GM06990 (cell line): ENCODE measurements around the gene FBXO46.

Experiments used
- DNase-seq: peaks from one replicate; pipeline ENCODE4 v3.0.0-alpha.2; 2011; ENCODE audit not compliant: insufficient read length; ENCODE audit errors: extremely low read depth
- H3K27me3 ChIP-seq: replicated peaks from 2 replicates; pipeline ENCODE4 v1.6.0; 2011; ENCODE audit warnings: low read length; ENCODE audit not compliant: control insufficient read depth, insufficient read depth
- H3K36me3 ChIP-seq: 2 replicates; pipeline ENCODE4 v1.5.1; 2011; ENCODE audit warnings: low read length; ENCODE audit not compliant: control insufficient read depth, insufficient read depth
- H3K4me3 ChIP-seq: replicated peaks from 2 replicates; pipeline ENCODE4 v1.5.1; 2011; ENCODE audit warnings: low read depth, mild to moderate bottlenecking, control low read depth, low read length
- TF ChIP-seq, protein P1 (sequence below): IDR thresholded peaks from 2 replicates; pipeline ENCODE4 v1.5.1; 2011; ENCODE audit warnings: low read length, control low read depth, mild to moderate bottlenecking, inconsistent platforms; ENCODE audit not compliant: insufficient read depth, poor library complexity, severe bottlenecking

Gene FBXO46

DNA sequence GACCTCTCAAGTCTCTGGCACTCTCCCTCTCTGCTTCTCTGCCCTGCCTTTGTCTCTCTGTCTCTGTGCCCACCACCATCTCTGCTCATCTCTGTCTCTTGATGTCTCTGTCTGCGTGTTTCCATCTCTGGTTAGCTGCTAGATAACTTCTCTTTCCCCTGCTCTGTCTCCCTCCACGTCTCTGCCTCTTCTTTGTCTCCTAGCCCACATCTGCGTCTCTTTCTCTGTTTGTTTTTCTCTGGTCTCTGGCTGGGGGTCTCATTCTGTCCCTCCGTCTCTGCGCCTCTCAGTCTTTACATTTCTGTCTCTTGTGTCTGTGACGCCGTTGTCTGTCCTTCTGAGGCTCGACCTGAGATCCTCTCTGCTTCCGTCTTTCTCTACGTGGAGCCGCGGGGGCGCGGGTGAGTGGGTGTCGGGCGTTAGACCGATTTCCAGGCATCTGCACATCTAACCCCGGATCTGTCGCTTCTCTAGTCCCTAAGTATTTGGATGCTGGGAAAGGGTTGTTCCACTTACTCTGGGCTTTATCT is 62.3 kb downstream of the FBXO46 start:
- peak overlapping the region; percentile 76 for H3K4me3 ChIP-seq
- TF ChIP-seq, protein P1, sequence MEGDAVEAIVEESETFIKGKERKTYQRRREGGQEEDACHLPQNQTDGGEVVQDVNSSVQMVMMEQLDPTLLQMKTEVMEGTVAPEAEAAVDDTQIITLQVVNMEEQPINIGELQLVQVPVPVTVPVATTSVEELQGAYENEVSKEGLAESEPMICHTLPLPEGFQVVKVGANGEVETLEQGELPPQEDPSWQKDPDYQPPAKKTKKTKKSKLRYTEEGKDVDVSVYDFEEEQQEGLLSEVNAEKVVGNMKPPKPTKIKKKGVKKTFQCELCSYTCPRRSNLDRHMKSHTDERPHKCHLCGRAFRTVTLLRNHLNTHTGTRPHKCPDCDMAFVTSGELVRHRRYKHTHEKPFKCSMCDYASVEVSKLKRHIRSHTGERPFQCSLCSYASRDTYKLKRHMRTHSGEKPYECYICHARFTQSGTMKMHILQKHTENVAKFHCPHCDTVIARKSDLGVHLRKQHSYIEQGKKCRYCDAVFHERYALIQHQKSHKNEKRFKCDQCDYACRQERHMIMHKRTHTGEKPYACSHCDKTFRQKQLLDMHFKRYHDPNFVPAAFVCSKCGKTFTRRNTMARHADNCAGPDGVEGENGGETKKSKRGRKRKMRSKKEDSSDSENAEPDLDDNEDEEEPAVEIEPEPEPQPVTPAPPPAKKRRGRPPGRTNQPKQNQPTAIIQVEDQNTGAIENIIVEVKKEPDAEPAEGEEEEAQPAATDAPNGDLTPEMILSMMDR = no peak
- H3K36me3 ChIP-seq = no peaks in the 10 kb centered on the region; the same call in 1 of the 2 replicates
- H3K27me3 ChIP-seq = no peaks in the 10 kb centered on the region
- no peak for DNase-seq

DNA sequence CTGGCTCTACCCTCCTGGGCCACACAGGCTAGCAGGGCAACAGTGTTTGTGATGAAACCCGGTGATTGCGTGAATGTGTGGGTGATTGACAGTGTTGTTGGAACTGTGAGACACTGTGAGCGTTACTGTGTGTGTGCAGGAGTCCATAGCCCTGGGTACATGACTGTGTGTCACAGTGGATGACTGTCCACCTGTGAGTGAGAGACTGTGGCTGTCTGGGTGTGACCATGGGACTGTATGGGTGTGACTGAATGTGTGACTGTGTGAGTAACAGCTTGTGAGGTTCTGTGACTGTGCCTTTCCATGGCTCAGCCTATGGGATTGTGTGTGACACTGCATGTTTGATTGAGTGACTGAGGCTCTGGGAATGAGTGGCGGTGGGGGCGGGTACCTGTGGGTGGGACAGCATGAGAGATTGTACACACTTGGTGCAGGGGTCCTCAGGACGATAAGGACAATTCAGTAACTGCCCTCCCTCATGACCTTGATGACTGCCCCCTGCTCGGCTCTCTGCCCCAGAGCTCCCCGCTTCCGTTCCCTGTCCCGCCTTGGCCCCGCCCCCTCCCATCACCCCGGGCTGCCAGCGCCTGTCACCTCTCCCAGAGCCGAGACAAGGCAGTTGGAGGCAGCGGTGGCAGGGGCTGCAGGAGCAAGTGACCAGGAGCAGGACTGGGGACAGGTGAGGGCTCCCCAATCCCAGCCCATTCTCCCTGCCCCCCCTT is 62.9 kb downstream of the FBXO46 start, which contains the start of gene GIPR:
GIPR (plus strand) TSS at position 602 of the 722 bp plus-strand sequence. CDS start 1,300 bp downstream, outside the sequence.
- no peaks in the 10 kb centered on the region for H3K36me3 ChIP-seq

DNA sequence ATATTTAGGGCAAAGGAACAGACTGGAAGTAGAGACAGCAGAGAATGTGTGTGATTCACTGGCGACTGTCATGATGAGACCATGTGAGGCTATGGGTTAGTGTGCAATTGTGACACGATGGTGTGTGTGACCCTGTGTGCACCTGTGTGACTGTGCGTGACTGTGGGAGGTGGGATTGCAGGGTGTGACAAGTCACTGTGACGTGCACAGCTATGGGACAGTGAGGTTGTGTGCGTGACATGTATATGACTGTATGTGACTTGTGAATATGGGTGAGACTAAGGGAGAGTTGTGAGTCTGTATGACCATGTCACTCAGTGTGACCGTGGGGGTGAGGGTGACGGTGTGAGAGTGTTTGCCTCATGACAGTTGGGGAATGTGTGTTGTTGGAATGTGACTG is 66.1 kb downstream of the FBXO46 start:
- no peak for DNase-seq
- TF ChIP-seq, protein P1 = no peak
- Histone ChIP-seq H3K27me3 (no peaks in the 10 kb centered on the region), H3K36me3 (no peaks in the 10 kb centered on the region), H3K4me3 (no peak overlapping the region)

More for the DNA sequence above, 62.9 kb downstream of the FBXO46 start, which contains the start of gene GIPR:
- TF ChIP-seq, protein P1 = no peak
- DNase-seq = peak; percentile 81
- peak within 1 kb of the TSS; percentile 76 for H3K4me3 ChIP-seq
- no peaks in the 10 kb centered on the region for H3K27me3 ChIP-seq

DNA sequence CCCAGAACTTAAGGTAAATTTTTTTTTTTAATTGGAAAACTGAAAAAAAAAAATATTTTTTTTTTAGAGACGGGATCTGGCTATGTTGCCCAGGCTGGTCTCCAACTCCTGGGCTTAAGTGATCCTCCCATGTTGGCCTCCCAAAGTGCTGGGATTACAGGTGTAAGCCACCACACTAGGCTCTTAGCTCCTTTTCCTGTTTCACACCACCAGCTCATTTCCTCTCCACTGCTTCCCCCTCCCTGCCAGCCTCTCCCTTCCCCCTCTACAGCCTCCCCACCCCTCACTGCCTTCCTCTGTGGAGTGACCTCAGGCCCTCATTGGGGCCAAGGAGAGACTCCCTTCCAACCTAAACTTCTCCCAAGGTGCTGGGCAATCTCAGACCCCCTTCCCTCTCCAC is 66.9 kb downstream of the FBXO46 start:
- DNase-seq = no peak
- Histone ChIP-seq H3K36me3 (no peaks in the 10 kb centered on the region), H3K4me3 (no peak overlapping the region), H3K27me3 (no peaks in the 10 kb centered on the region)
- TF ChIP-seq, protein P1 = no peak

DNA sequence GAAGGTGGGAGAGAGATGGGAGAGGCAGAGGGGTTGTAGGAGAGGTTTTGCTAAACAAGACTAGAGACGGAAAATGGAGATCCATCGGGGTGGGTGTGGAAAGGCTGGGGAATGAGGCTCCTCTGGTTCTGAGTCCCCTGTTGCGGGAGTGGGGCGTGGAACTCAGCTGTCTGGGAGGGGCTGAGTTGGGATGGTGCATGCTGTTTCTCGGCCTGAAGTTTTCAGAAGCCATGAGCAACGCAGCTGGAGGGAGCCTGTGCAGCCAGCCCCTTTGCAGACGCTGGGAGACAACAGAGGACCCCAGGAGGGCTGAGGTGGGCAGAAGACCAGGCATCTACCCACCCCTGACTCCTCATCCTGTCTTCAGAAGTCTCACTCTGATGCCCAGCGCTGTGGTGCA is 70.1 kb downstream of the FBXO46 start:
- Histone ChIP-seq H3K36me3 (no peaks in the 10 kb centered on the region), H3K4me3 (no peak overlapping the region), H3K27me3 (no peaks in the 10 kb centered on the region)
- no peak for DNase-seq
- TF ChIP-seq, protein P1 = no peak
